ENCODE data around the gene VSTM4. TPM values are rescaled to one million over a fixed set of nuclear protein-coding genes. Genes with fewer than 3 reads are reported as not detected.

Gene VSTM4
- total RNA-seq, 1 experiment from 2014 or later: not detected

DNA sequence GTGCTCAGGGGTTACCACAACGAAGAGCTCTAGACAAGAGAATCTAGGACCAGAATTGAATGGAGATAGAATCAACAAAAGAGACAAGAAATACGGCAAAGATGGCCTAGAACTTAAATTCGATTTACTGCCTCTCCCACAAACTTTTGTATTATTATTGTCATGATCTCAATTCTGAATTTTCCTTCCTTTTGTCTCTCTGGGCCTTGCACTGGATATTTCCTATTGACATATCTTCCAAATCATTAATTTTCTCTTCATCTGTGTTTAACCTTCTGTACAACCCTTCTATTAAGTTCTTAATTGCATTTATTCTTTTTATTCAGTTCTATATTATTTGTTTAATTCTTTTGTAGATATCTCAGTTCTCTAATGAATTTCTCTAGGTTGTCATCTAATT is 28.4 kb downstream of the VSTM4 start:
- Histone ChIP-seq H2AFZ (no peak overlapping the region), H3K4me3 (no peak overlapping the region), H3K27ac (no peak overlapping the region), H3K9me3 (ENCODE audit: insufficient read depth, low read depth) (peaks cover 9% of the 10 kb centered on the region), H3K4me1 (replicated peaks; ENCODE audit: insufficient read depth) (no peaks in the 10 kb centered on the region), H3F3A (ENCODE audit: insufficient read depth, low read depth) (no peaks in the 10 kb centered on the region), H3K27me3 (ENCODE audit: insufficient read depth, low read depth) (peaks cover 33% of the 10 kb centered on the region; the same call in 1 of the 2 replicates), H3K4me2 (no peak overlapping the region), H3K36me3 (ENCODE audit: low read depth) (no peaks in the 10 kb centered on the region), H3K79me2 (ENCODE audit: low read depth) (no peaks in the 10 kb centered on the region), H4K20me1 (ENCODE audit: insufficient read depth) (peaks cover 2% of the 10 kb centered on the region; the same call in 1 of the 2 replicates), H3K9me2 (ENCODE audit: insufficient read depth) (no peaks in the 10 kb centered on the region)
- ChIA-PET CTCF (no interaction called here), POLR2A (ENCODE audit: unreplicated experiment) (no interaction called here)
- TF ChIP-seq, protein P1, sequence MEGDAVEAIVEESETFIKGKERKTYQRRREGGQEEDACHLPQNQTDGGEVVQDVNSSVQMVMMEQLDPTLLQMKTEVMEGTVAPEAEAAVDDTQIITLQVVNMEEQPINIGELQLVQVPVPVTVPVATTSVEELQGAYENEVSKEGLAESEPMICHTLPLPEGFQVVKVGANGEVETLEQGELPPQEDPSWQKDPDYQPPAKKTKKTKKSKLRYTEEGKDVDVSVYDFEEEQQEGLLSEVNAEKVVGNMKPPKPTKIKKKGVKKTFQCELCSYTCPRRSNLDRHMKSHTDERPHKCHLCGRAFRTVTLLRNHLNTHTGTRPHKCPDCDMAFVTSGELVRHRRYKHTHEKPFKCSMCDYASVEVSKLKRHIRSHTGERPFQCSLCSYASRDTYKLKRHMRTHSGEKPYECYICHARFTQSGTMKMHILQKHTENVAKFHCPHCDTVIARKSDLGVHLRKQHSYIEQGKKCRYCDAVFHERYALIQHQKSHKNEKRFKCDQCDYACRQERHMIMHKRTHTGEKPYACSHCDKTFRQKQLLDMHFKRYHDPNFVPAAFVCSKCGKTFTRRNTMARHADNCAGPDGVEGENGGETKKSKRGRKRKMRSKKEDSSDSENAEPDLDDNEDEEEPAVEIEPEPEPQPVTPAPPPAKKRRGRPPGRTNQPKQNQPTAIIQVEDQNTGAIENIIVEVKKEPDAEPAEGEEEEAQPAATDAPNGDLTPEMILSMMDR (conservative IDR thresholded peaks at IDR 0.05): no peak
- TF ChIP-seq EZH2 (IDR thresholded peaks at IDR 0.05; ENCODE audit: low read depth): no peak
- DNase-seq: no peak
- BruUV-seq (replicated peaks): no TSS peak
- intact Hi-C loops (cut with micrococcal nuclease; ENCODE audit: unreplicated experiment): no loop called here

DNA sequence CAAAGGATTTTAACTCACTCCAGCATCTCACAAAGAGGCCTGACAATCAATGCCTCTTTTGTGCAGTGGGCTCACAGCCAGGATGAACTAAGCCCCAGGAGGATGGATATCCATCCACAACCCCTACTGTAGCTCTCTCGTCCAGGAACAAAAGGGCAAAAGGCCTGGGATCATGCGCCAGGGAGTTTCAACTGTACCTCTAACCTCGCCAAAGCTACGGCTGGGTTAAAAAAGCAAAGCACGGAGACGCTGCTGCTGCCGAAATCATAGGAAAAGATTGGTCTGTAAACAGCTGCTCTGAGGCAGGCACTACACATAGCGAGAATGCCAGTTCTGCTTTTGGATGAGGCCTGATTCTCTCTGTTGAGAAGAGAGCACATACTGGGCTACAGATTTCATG is 32.1 kb downstream of the VSTM4 start:
- peaks cover 29% of the 10 kb centered on the region; the same call in 1 of the 2 replicates for H3K27me3 ChIP-seq (ENCODE audit: insufficient read depth, low read depth)
- CTCF ChIA-PET: no interaction called here

DNA sequence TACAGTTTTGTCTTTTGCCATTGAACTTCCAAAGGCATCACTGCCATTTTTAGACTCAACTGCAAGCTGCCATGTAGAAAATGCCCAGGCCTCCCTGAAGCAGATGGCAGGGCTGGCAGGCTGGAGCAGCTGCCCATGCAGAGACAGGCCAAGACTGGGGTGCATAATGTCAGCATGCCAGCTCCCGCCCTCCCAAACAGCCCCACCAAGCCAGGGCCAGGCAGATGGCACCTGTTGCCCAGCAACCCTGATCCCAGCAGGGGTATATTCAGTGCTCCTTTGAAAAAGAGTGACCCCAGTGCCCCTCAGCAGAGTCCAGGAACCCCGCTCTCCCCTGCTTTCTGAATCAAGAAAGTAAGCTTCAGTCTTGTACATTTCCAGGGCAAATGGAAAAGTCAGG is 32.6 kb downstream of the VSTM4 start:
- no peak overlapping the region for H2AFZ ChIP-seq
- no peak for TF ChIP-seq EZH2 (IDR thresholded peaks at IDR 0.05; ENCODE audit: low read depth)
- TF ChIP-seq, protein P1 (conservative IDR thresholded peaks at IDR 0.05): no peak
- H3K9me3 ChIP-seq (ENCODE audit: insufficient read depth, low read depth): peaks cover 9% of the 10 kb centered on the region
- H3K27ac ChIP-seq: no peak overlapping the region
- no TSS peak for BruUV-seq (replicated peaks)
- no peaks in the 10 kb centered on the region for H3K9me2 ChIP-seq (ENCODE audit: insufficient read depth)
- H3K4me2 ChIP-seq: no peak overlapping the region
- ChIA-PET POLR2A (ENCODE audit: unreplicated experiment) (no interaction called here), CTCF (no interaction called here)
- no peaks in the 10 kb centered on the region for H3K36me3 ChIP-seq (ENCODE audit: low read depth)
- DNase-seq: no peak
- H3K4me1 ChIP-seq (replicated peaks; ENCODE audit: insufficient read depth): no peaks in the 10 kb centered on the region
- no peak overlapping the region for H3K4me3 ChIP-seq
- H3K79me2 ChIP-seq (ENCODE audit: low read depth): no peaks in the 10 kb centered on the region
- intact Hi-C loops (cut with micrococcal nuclease; ENCODE audit: unreplicated experiment): no loop called here
- H4K20me1 ChIP-seq (ENCODE audit: insufficient read depth): peaks cover 2% of the 10 kb centered on the region; the same call in 1 of the 2 replicates
- peaks cover 34% of the 10 kb centered on the region; the same call in 1 of the 2 replicates for H3K27me3 ChIP-seq (ENCODE audit: insufficient read depth, low read depth)
- H3F3A ChIP-seq (ENCODE audit: insufficient read depth, low read depth): no peaks in the 10 kb centered on the region

More for the DNA sequence above, 32.1 kb downstream of the VSTM4 start:
- intact Hi-C loops (cut with micrococcal nuclease; ENCODE audit: unreplicated experiment): no loop called here
- Histone ChIP-seq H3K27ac (no peak overlapping the region), H3K79me2 (ENCODE audit: low read depth) (no peaks in the 10 kb centered on the region), H3K9me2 (ENCODE audit: insufficient read depth) (no peaks in the 10 kb centered on the region), H3K4me1 (replicated peaks; ENCODE audit: insufficient read depth) (no peaks in the 10 kb centered on the region), H3K36me3 (ENCODE audit: low read depth) (no peaks in the 10 kb centered on the region), H3K4me3 (no peak overlapping the region), H3K9me3 (ENCODE audit: insufficient read depth, low read depth) (peaks cover 9% of the 10 kb centered on the region), H3K4me2 (no peak overlapping the region), H3F3A (ENCODE audit: insufficient read depth, low read depth) (no peaks in the 10 kb centered on the region), H2AFZ (no peak overlapping the region), H4K20me1 (ENCODE audit: insufficient read depth) (peaks cover 2% of the 10 kb centered on the region; the same call in 1 of the 2 replicates)
- POLR2A ChIA-PET (ENCODE audit: unreplicated experiment): no interaction called here
- DNase-seq: no peak
- TF ChIP-seq, protein P1 (conservative IDR thresholded peaks at IDR 0.05): no peak
- no peak for TF ChIP-seq EZH2 (IDR thresholded peaks at IDR 0.05; ENCODE audit: low read depth)
- no TSS peak for BruUV-seq (replicated peaks)

Measured in PC-9 (cell line).